Glomerular visceral epithelial cell (primary cell): Measurements from ENCODE around the gene TEKT4.
"Not testable (repeated sequence)": the region's sequence is repeated elsewhere in the genome, so short reads cannot be mapped to it uniquely, and the experiment has no call there.

Experiments
- DNase-seq: peaks from one replicate; pipeline ENCODE4 v3.0.0-alpha.2; 2016; ENCODE audit errors: extremely low spot score

The TEKT4 gene

GRCh38 chr2:94875820-94876522 lies 4.7 kb downstream of the TEKT4 start:
- DNase-seq: no peak

- no peak for DNase-seq
Observed at GRCh38 chr2:94876523-94876863, 5.3 kb downstream of the TEKT4 start.

- no peak for DNase-seq
Observed at GRCh38 chr2:94877129-94877528, 5.9 kb downstream of the TEKT4 start.

GRCh38 chr2:94878575-94878974 lies 7.3 kb downstream of the TEKT4 start:
- not testable (repeated sequence) for DNase-seq

GRCh38 chr2:94879314-94879981 lies 8.2 kb downstream of the TEKT4 start:
- no peak for DNase-seq

- no peak for DNase-seq
Observed at GRCh38 chr2:94879982-94880377, 8.8 kb downstream of the TEKT4 start.

- no peak for DNase-seq
Observed at GRCh38 chr2:94880507-94880906, 9.3 kb downstream of the TEKT4 start.

- DNase-seq: no peak
Observed at GRCh38 chr2:94881070-94881469, 9.8 kb downstream of the TEKT4 start.

GRCh38 chr2:94890234-94890633 lies 19.0 kb downstream of the TEKT4 start:
- no peak for DNase-seq

GRCh38 chr2:94895273-94895672 lies 24.0 kb downstream of the TEKT4 start:
- not testable (repeated sequence) for DNase-seq

- not testable (repeated sequence) for DNase-seq
Observed at GRCh38 chr2:94906976-94907375, 35.7 kb downstream of the TEKT4 start.

- DNase-seq: no peak
Observed at GRCh38 chr2:94923196-94923595, 52.0 kb downstream of the TEKT4 start.

GRCh38 chr2:94924999-94925398 lies 53.8 kb downstream of the TEKT4 start:
- DNase-seq: not testable (repeated sequence)
